Activated T-helper 9 cell treated with anti-CD3 and anti-CD28 coated beads, Interleukin-2, amount 50 U/mL, for 16 hours (primary cell): Measurements from ENCODE around the gene RGS10.
"Not testable (repeated sequence)": the region's sequence is repeated elsewhere in the genome, so short reads cannot be mapped to it uniquely, and the experiment has no call there.

Experiments
- DNase-seq: peaks from one replicate; pipeline ENCODE4 v3.0.0-alpha.2; 2020; ENCODE audit warnings: low read depth

The RGS10 gene

DNA sequence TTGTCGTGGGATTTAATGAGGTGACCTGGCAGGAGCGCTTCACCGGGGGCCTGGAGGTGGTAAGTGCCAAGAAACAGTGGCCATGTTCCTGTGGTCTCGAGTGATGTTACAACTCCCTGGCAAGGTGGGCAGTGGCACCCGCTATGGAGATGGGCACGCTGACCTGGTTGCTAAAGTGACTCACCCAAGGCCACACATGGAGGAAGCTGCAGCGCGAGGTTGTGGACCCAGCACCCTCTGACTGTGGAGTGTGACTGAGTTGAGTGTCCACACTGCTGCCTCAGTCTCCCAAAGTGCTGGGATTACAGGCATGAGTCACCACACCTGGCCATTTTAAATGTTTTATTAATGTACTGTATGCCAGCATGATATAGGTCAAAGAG, 73.2 kb downstream of the RGS10 start:
- no peak for DNase-seq

DNA sequence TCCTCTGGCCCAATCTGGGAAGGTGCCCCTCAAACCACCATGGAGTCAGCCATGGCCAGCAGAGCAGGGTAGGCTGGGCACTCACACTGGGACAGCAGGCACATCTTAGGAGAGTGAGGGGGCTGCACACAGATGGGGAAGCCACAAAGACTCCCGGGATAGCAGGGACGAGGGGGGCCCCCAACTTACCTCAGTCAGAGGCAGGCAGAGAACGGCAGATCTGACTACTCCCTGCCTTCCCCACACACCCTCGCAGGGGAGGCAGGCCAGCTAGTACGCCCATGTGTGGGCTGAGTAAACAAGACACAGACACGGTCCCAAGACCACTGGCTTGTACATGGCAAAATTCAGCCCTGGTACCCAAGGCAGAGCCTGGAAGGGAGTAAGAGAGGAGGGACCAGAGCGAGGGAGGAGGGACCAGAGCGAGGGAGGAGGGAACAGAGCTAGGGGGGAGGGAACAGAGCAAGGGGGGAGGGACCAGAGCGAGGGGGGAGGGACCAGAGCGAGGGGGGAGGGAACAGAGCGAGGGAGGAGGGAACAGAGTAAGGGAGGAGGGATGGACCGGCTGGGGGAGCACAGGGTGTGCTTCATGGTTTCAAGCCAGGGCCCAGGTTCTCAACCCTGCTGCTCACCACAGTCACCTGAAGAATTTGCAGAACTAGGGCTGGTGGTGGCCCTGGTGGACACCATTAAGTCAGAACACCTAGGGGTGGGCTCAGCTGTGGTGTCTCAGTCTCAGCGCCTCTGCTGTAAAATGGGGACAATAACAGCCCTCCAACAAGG, 73.8 kb downstream of the RGS10 start:
- no peak for DNase-seq

DNA sequence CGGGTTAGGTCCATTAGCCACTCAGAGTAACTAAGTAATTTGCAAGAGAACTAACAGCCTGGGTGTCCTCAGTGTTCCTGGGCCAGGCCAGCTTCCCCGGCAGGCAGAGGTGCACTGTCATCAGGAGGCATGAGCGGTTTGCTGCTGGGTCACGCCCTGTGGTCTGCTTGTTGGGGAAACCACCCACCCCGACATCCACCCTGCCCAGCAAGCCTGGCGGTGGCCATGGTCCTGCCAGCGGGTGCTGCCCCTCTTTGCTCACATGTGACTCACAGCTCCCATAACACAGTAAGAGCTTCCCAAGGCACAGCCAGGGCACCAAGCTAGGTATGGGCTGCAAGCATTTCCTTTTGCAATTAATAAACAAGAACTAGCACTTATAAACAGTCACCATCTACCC, 75.9 kb downstream of the RGS10 start:
- DNase-seq = peak; percentile 23

DNA sequence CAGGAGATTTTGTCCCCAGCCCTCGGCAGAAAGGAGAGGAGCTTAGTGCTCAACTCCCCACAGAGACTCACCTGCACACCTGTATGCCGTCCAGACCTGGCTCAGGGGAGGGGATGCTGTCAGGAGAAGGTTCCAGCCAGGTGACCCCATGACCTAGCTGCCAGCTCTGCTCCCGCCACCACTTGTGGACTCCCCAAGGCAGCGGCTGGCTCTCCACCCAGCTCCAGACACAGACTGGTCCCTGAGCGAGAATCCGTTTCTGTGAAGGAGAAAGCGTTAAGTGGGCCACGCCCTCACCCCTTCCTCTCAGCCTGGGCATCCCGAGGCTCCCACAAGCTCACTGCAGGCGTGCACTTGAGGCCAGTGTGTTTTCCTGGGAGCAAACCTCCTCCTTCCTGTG, 76.4 kb downstream of the RGS10 start:
- DNase-seq = no peak

DNA sequence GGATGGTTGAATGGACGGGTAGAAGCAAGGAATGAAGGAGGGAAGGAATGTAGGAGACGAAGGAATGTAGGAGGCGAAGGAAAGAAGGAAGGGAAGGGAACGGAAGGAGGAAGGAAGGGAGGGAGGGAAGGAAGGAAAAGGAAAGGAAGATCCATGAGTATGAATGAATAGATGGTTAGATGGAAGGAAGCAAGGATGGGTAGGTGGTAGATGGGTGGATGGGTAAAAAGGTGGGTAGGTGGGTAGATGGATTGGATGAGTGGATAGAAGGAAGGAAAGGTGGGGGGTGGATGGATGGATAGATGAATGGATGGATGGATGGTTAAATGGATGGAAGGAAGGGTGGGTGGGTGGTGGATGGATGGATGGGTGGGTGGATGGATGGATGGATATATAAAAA, 77.4 kb downstream of the RGS10 start:
- DNase-seq = no peak

DNA sequence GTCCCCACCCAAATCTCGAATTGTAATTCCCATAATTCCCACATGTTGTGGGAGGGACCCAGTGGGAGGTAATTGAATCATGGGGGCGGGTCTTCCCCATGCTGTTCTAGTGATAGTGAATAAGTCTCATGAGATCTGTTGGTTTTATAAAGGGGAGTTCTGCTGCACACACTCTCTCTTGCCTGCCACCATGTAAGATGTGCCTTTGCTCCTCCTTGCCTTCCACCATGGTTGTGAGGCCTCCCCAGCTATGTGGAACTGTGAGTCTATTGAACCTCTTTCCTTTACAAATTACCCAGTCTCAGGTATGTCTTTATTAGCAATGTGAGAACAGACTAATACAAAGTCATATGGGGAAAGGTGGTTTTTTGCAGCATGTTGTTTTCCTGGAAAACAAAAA, 79.3 kb downstream of the RGS10 start:
- not testable (repeated sequence) for DNase-seq

DNA sequence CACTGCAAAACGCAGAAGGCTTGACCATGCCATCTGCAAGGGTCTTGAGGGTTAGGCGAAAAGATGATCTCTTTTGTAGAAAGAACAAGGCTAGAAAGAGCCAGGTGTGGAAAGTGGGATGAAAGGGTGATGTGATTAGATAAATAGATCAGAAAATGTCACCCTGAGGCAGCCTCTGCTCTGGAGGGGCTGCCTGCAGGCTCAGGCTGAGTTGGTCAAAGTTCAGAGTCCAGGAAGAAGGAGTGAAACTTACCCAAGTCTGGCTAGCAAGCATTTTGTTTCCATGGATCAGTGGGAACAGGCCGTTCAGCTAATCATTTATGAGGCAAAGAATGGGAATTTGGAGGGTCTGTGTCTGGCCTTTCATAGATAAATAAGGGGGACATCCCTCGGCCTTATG, 79.7 kb downstream of the RGS10 start:
- no peak for DNase-seq

DNA sequence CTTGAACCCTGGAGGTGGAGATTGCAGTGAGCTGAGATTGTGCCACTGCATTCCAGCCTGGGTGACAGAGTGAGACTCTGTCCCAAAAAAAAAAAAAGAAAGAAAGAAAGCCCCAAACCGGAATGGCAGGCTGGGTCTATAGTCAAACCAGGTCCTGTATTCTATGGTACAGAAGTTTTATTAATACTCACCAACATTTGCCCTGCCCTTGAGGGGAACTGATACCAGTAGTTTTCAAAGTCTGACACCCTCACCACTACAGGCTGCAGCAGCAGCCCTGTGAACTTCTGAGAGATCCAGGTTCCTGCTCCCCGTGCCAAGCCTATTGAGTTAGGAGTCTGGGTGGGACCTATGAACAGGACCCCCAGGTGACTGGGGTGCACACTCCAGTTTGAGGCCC, 80.6 kb downstream of the RGS10 start:
- DNase-seq = no peak

DNA sequence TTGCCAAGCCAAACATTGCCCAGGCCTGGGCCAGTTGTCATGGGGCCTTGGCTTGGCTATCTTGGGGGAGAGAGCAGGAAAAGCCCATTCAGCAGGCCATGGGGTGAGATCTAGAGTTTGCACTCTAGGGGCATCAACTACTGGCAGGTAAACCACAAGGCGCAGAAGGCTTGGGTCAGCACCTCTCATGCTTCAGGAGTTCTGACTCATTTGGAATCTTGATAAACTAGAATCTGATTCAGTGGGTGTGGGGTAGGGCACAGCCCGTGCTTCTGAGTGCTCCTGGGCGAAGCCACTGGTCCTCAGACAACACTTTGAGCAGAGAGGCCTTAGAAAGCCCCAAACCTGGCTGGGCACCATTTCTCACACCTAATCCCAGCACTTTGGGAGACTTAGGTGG, 81.1 kb downstream of the RGS10 start:
- no peak for DNase-seq

DNA sequence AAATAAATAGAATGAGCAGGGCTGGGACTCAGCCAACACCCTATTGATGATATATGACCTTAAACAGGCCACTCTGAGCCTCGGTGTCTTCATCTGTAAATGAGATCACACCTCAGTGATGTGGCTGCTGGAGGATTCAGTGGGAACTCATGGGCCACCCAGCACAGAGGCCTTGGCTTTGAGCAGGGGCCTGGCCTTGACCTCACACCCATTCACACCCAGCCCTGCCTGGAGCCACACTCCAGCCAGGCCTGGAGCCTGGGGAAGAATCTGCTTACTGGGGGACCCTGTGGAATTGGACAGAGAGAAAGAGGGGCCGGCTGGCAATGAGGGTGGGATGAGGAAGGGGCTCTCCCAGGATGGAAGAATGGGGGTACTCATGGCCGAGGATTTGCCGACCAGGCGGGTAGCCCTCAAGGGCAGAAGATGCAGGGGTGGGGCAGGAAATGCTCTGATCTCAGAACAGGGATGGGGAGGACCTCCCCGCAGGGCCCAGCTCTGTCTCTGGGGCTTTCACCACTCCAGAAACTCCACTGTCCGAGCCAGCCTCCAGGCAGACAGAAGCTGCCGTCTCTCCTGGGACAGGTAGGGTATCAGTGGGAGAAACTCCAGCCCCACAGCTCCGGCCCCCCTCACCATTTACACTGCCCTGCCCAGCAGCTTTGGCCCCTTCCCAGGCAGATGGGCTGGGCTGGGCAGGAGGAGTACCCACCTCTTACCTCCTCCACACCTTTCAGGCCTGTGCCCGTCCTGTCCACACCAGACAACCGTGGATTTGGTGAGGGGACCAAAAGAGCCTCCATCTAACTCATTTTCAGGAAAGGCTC, 81.9 kb downstream of the RGS10 start:
- no peak for DNase-seq

DNA sequence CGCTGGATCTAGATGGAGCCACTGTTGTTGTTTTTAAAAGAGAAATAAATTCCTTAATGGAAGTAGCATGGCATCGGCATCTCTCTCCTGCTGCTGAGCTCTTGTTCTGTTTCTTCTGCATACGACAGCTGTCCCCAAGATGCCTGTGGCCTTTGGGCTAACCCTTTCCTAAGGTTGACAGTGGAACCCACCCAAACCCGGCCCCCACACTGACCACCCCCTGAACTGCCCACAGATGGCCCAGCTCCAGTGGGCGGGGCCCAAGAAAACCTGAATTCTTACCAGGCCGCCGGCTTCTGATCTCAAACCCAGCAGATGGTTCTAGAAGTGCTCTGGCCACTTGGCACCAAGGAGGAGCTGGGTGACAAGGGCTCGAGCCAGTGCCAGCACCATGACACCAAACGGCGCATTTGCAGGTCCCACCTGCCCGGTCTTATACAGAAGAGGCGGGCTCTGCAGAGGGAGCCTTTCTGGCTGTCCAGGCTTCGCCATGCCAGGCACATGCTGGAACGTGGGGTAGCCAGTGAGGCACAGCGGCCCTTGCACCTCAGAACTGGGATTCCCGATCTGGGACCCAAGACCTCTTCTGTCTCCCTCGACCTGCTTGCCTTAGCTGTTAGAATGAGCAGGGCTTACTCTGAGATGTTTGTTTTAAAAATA, 82.7 kb downstream of the RGS10 start:
- no peak for DNase-seq

DNA sequence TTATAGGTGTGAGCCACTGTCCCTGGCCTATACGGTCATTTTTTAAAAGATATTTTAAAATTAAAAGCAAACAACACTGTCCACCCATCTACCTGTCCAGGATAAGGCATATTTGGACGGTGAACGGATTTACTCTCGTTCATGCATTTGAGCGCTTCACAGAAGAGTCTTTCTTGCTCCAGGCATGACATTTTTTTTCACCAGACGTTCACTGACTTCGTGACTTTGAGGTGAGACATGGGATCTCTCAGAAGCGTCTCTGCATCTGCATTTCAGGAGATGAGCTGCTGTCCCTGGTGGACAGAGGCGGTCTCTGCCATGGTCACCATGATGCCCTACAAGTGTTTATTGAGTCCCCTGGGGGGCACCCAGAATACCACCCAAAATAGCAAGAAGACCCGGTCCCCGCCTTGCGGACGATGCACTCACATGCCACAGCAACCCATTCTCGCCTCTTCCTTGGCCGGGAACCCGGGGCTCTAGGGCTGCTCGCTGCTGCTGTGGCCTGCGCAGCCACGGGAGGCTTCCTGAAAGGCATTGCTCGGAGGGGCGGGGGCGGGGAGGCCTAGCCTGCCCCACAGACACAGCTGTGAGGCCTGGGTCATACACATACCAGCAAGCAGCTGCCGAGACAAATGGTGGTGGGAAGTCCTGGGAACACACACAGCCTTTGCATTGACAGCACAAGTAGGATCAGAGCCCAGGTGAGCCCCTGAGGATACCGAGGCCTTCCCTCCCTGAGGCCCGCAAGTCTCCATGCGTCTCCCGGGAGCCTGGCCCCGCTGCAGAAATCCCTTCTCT, 84.4 kb downstream of the RGS10 start:
- DNase-seq = no peak

DNA sequence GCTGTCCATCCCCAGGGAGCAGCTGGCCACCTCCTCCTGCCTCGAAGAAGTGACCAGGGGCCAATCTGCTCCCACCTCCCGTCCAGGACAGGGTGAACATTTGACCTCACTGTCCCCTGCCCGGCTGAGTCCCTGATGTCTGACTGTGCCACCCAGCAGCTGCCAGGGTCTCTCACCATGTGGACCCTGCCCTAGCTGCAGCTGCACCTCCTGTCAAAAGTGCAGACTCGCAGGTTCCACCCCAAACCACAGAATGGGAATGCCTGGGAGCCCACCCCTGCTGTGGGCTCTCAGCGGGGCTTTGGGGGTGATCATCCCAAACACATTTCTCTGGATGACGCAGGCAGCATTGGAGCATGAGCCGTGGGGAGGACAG, 86.1 kb downstream of the RGS10 start:
- DNase-seq = no peak

DNA sequence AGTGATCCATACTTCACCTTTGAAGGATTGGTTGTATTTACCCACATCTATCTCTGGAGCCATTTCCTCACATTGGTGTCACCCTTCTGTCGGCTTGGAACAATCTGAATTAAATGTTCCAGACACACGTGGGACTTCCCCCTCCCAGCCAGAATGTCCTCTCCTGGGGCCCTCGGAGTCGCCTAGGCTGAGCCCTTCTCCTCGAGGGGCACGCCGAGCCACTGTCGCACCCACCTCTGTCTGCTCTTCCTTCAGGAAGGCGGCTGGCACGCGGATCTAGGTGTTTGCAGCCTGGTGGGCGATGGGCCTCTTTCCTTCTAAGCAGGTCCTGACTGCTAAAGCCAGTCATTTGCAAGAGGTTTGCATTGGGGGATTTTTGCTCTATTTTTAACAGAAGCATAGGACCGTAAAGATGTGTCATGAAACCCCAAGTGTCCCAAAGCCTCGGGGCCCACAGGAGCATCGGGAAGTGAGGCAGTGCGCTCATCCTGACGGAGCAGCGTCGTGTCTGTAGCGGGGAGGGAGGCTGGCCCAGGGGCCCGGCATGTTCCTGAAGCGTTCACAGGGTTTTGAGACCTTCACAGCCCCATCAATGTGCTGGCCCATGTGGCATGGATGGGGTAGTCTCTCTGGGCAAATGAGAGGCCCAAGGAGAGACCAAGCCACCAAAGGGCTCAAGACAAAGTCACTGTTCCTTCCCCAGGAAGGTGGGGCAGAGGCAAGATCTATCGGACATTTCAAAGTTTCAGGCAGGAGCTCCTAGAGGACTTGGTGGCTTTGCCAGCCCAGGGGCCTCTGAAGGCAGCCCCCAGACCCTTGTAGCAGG, 86.7 kb downstream of the RGS10 start:
- no peak for DNase-seq

DNA sequence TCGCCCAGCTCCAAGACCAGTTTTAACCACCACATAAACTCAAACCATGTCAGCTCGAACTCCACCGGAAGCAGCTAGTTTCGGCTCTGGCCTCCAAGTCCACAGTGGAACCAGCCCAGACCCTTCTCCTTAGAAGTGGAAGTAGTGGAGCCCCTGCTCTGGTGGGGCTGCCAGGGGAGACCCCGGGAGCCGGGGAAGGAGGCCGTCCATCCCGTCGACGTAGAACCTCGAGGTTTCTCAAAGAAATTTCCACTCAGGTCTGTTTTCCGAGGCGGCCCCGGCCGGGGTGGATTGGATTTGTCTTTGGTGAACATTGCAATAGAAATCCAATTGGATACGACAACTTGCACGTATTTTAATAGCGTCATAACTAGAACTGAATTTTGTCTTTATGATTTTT, 87.5 kb downstream of the RGS10 start:
- DNase-seq = no peak

DNA sequence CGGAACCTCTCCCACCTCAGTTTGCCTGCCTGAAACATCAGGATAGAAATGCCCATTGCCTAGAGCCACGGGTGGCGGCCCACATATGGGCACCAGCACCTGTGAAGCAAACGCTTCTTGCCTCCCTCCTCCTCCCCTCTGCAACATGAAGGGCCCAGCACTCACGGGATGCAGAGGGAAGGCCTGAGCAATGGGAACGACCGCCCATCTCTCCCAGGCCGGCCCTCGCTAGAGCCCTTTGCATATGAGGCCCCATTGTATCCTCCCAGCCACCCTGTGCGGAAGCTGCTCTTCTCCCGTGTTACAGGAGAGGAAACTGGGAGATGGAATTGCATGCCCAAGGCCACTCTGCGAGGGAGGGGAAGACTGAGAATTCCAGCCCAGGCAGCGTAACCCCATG, 88.2 kb downstream of the RGS10 start:
- DNase-seq = no peak

DNA sequence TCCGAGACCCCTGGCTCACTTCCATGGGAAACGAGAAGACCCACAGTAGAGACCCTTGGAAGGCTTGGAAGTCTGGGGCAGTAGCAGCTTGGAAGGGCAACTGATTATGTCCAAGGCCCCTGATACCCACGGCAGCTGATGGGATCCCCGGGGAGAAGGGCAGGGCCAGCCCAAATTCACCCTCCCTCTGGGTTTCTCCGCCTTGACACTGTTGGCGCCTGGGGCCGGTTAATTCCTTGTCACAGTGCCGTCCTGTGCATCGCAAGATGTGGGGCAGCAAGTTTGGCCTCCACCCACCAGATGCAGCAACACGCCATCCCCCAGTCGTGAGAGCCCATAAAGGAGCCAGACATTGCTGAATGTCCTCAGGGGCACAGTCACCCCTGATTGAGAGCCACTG, 89.2 kb downstream of the RGS10 start:
- DNase-seq = no peak

DNA sequence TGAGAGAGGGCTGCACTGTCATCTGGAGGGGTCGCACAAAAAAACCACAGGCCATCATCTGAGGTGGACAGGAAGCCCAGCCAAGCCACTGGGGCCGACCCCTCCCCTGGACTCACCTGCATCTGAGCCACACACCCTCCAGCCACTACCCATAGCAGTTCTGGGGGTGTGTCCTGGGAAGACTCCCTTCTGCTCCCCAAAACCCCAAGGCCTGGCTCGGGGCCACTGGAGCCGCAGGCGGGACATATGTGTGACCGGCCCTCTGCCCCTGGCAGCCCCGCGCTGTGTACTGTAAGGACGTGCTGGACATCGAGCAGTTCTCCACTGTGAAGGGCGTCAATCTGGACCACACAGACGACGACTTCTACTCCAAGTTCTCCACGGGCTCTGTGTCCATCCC, 90.1 kb downstream of the RGS10 start:
- DNase-seq = no peak

DNA sequence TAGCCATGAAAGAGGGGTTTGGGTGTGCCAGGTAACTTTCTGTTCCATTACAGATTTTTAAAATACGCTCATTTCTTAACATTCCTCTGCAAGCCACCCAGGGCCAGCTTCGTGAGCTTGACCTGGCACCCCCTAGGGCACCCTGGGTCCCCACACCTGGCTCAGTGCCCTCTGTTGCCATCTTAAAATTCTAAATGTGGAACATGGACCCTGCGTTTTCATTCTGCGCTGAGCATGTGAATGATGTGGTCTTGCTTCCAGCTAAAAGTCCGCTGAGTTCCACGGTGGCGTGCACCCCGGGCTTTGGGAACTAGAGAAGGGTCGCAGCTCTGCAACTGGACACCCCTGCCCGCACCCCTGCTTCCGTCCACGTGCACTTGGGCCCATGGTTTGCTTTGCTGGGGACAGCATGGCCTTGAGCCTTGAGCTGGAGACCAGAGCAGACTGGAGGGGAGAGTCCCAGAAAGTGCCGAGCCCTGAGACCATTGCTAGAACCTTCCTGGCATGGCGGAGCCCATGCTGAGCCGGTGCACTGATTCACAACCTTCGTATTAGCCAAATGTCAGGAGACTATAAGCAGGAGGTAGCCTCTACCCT, 91.1 kb downstream of the RGS10 start:
- no peak for DNase-seq

DNA sequence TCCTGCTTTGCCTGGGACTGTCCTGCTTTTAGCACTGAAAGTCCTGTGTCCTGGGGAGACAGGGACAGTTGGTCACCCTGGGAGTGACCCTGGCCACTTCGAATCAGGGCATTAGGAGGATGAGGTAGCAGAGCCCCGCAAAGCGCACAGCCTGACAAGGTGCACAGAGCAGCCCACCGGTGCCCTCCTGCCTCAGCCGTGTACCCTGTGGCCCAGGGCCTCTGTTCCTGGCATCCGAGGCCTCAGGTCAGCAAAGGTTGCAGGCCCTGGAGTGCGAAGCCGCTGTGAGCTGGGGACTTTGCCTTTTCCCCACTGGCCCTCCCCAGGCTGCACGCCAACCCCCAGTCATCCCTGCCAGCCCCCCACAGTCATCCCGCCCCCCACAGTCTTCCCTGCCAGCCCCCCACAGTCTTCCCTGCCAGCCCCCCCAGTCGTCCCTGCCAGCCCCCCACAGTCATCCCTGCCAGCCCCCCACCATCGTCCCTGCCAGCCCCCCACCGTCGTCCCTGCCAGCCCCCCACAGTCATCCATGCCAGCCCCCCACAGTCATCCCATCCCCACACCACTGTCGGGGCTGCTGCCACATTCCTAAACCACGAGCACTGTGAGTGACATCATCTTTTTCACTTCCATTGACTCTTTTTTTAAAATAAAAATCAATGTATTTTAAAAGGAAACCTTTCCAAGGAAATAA, 91.8 kb downstream of the RGS10 start:
- no peak for DNase-seq
